Measurements from ENCODE around the gene KIF18A. TPM values are rescaled to one million over a fixed set of nuclear protein-coding genes. Genes with fewer than 3 reads are reported as not detected.

KIF18A gene
- total and polyA plus RNA-seq, 2 of the 8 experiments (the other 6 are each of a cell fraction or from before 2014, with no cell fraction given): 4.0 to 23.3 TPM

DNA sequence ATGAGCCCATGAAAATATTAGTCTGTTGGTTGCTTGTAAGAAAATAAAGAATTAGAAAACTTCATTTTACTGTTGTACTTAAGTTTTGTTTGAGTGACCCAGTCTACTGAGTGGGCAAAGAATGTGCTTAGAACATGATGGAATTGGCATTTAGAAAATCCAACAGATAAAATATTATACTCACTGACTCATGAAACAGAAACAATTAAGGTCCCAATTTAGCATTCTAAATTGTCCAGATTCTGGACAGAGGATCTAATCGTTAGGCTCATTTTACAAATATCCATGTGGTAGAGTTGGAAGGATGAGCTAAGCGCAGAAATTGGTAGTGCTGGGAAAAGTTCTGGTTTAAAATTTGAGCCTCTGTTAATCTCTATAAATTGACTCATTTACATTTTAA lies 45.6 kb upstream of the KIF18A start:
- Histone ChIP-seq H3K79me2 (ENCODE audit: control insufficient read depth in 1 of 2, insufficient read depth in 2 of 2, low read length in 2 of 2) (no peaks in the 10 kb centered on the region), H3K9me3 (ENCODE audit: insufficient read depth in 2 of 2, low read depth in 1 of 2, low read length in 1 of 2) (no peaks in the 10 kb centered on the region), H4K5ac (ENCODE audit: insufficient read length, low read depth, low read length) (no peak overlapping the region), H2BK20ac (ENCODE audit: low read length) (no peak overlapping the region), H3K4me2 (ENCODE audit: insufficient read depth in 1 of 2, low read depth in 2 of 2, low read length in 2 of 2) (no peak overlapping the region), H3K4me3 (ENCODE audit: extremely low read depth in 1 of 4, insufficient read depth in 2 of 4, low read depth in 3 of 4, low read length in 4 of 4) (no peak overlapping the region), H3K23ac (ENCODE audit: insufficient read length) (no peak overlapping the region), H2AFZ (ENCODE audit: low read length) (no peak overlapping the region), H3K27me3 (replicated peaks in 1 of 4; ENCODE audit: control insufficient read depth in 3 of 4, extremely low read depth in 1 of 4, insufficient read depth in 3 of 4, low read length in 3 of 4) (no peaks in the 10 kb centered on the region), H2BK12ac (ENCODE audit: low read depth, low read length) (no peak overlapping the region), H2BK5ac (ENCODE audit: low read depth, low read length) (no peak overlapping the region), H3K79me1 (ENCODE audit: low read depth, low read length) (no peaks in the 10 kb centered on the region), H3K23me2 (ENCODE audit: low read depth, low read length) (no peaks in the 10 kb centered on the region), H3K18ac (ENCODE audit: extremely low read depth, low read length) (no peak overlapping the region), H3K56ac (replicated peaks; ENCODE audit: insufficient read length, low read depth, low read length) (no peak overlapping the region), H4K91ac (replicated peaks; ENCODE audit: insufficient read length, low read length) (no peak overlapping the region), H3K14ac (ENCODE audit: insufficient read length) (no peak overlapping the region), H2BK120ac (replicated peaks; ENCODE audit: low read depth, low read length) (no peak overlapping the region), H4K20me1 (replicated peaks in 1 of 2; ENCODE audit: control insufficient read depth in 1 of 2, insufficient read depth in 2 of 2, low read length in 2 of 2) (no peaks in the 10 kb centered on the region), H4K8ac (ENCODE audit: extremely low read depth, insufficient read depth, low read length) (no peak overlapping the region), H3K4me1 (replicated peaks in 1 of 4; ENCODE audit: control insufficient read depth in 3 of 4, insufficient read depth in 4 of 4, low read length in 3 of 4) (no peaks in the 10 kb centered on the region), H3K9ac (replicated peaks in 1 of 4; ENCODE audit: extremely low read depth in 1 of 4, low read depth in 3 of 4, low read length in 3 of 4) (no peak overlapping the region), H3K27ac (ENCODE audit: low read depth, low read length) (no peak overlapping the region), H3K4ac (replicated peaks; ENCODE audit: insufficient read length, low read depth, low read length) (no peak overlapping the region), H3K36me3 (ENCODE audit: control insufficient read depth in 2 of 4, insufficient read depth in 4 of 4, low read length in 3 of 4) (peaks cover 0 to 6% (median 4%) of the 10 kb centered on the region in 4 experiments; a peak in 6 of 8 replicates), H2BK15ac (ENCODE audit: low read length) (no peak overlapping the region), H2AK5ac (ENCODE audit: low read depth, low read length) (no peak overlapping the region)
- ChIA-PET POLR2A (ENCODE audit: partially characterized antibody) (interaction anchor here (0.7 kb wide), 1 partner anchor 8 kb away, joined by 3 read pairs; no protein-coding TSS in a partner anchor), CTCF (ENCODE audit: partially characterized antibody) (no interaction called here)
- WGBS, 2 experiments (ENCODE audit: extremely low coverage in 1 of 2, insufficient coverage in 1 of 2, insufficient read length in 1 of 2, insufficient replicate concordance in 2 of 2, low coverage in 1 of 2, low lambda C conversion rate in 2 of 2, missing lambda C conversion rate in 1 of 2): 94% methylated on average over 2 of the region's 2 CpGs; no CpG with 5 or more reads in 1 of the 2 experiments
- DNase-seq (ENCODE audit: low read depth in 1 of 2, low spot score in 2 of 2) (no peak), FAIRE-seq (no peak)
- no peak for TF ChIP-seq RNF2 (IDR thresholded peaks at IDR 0.05; ENCODE audit: borderline replicate concordance, low read depth, low read length, missing control alignments, poor library complexity, severe bottlenecking)
- no peak for TF ChIP-seq ZNF274 (IDR thresholded peaks at IDR 0.05; ENCODE audit: borderline replicate concordance, extremely low read depth, low read length)
- TF ChIP-seq BRCA1 (IDR thresholded peaks at IDR 0.05; ENCODE audit: low read depth, low read length): no peak
- no peak for TF ChIP-seq CHD1 (IDR thresholded peaks at IDR 0.05; ENCODE audit: low read depth, low read length)
- no peak for TF ChIP-seq TCF12 (IDR thresholded peaks at IDR 0.05; ENCODE audit: low read depth, low read length)
- no peak for TF ChIP-seq HDAC6 (IDR thresholded peaks at IDR 0.05; ENCODE audit: low read depth, low read length)
- no peak for TF ChIP-seq ATF3 (IDR thresholded peaks at IDR 0.05; ENCODE audit: insufficient read depth, low read depth, low read length)
- no peak for TF ChIP-seq YY1 (IDR thresholded peaks at IDR 0.05; ENCODE audit: low read depth, low read length)
- no peak for TF ChIP-seq CHD2 (IDR thresholded peaks at IDR 0.05; ENCODE audit: low read length)
- TF ChIP-seq E2F6 (IDR thresholded peaks at IDR 0.05): no peak
- TF ChIP-seq TAF1 (IDR thresholded peaks at IDR 0.05; ENCODE audit: low read depth, low read length): no peak
- no peak for TF ChIP-seq TEAD4 (IDR thresholded peaks at IDR 0.05; ENCODE audit: low read depth, low read length)
- TF ChIP-seq RAD21 (IDR thresholded peaks at IDR 0.05 in 1 of 2, conservative IDR thresholded peaks at IDR 0.05 in 1 of 2; ENCODE audit: low read depth in 2 of 2, low read length in 2 of 2): no peak
- TF ChIP-seq CBX5 (IDR thresholded peaks at IDR 0.05; ENCODE audit: low read depth, low read length): no peak
